Smooth muscle cell (in vitro differentiated cells): ENCODE results near the gene TRIM54. TPM values are rescaled to one million over a fixed set of nuclear protein-coding genes. Genes with fewer than 3 reads are reported as not detected.
"Not testable (repeated sequence)": the region's sequence is repeated elsewhere in the genome, so short reads cannot be mapped to it uniquely, and the experiment has no call there.

ENCODE experiments used
- DNase-seq: peaks from one replicate; lab custom pipeline; 2025; ENCODE audit not compliant: unreplicated experiment; lab: John Stamatoyannopoulos, UW
- H2AFZ ChIP-seq: fragments of 200-600 bp; sonication (generic); 2 replicates; pipeline ENCODE4 v1.6.0; 2016; ENCODE audit warnings: antibody characterized with exemption, low read depth, mild to moderate bottlenecking
- H3F3A ChIP-seq: fragments of 200-600 bp; sonication (generic); 2 replicates; pipeline ENCODE4 v1.6.0; 2017; ENCODE audit warnings: antibody characterized with exemption, low read depth
- H3K27ac ChIP-seq: fragments of 200-600 bp; sonication (generic); 2 replicates; pipeline ENCODE4 v1.5.1; 2016; ENCODE audit warnings: low read depth, mild to moderate bottlenecking
- H3K27me3 ChIP-seq: fragments of 200-600 bp; sonication (generic); 2 replicates; pipeline ENCODE4 v1.6.1; 2016; ENCODE audit warnings: low read depth, mild to moderate bottlenecking
- H3K36me3 ChIP-seq: fragments of 200-600 bp; sonication (generic); 2 replicates; pipeline ENCODE4 v1.5.1; 2016; ENCODE audit warnings: low read depth
- H3K4me1 ChIP-seq: fragments of 200-600 bp; sonication (generic); 2 replicates; pipeline ENCODE4 v1.5.1; 2016; ENCODE audit warnings: low read depth
- H3K4me2 ChIP-seq: fragments of 200-600 bp; sonication (generic); 2 replicates; pipeline ENCODE4 v1.6.0; 2016; ENCODE audit warnings: mild to moderate bottlenecking
- H3K4me3 ChIP-seq: fragments of 200-600 bp; sonication (generic); 2 replicates; pipeline ENCODE4 v1.5.1; 2016; ENCODE audit warnings: mild to moderate bottlenecking
- H3K79me2 ChIP-seq: fragments of 200-600 bp; sonication (generic); 2 replicates; pipeline ENCODE4 v1.6.0; 2016; ENCODE audit warnings: low read depth, mild to moderate bottlenecking
- H3K9ac ChIP-seq: fragments of 200-600 bp; sonication (generic); 2 replicates; pipeline ENCODE4 v1.6.0; 2016; ENCODE audit warnings: low read depth
- H3K9me3 ChIP-seq: fragments of 200-600 bp; sonication (generic); replicated peaks from 2 replicates; pipeline ENCODE4 v1.5.1; 2016; ENCODE audit warnings: low read depth
- H4K20me1 ChIP-seq: fragments of 200-600 bp; sonication (generic); 2 replicates; pipeline ENCODE4 v1.6.0; 2016; ENCODE audit warnings: low read depth
- WGBS: methylation state at CpG from one replicate; pipeline ENCODE4 v1.1.7; 2016; ENCODE audit warnings: low lambda C conversion rate; 5-methylcytosine and 5-hydroxymethylcytosine counted together
- polyA plus RNA-seq: library from polyadenylated mRNA; unstranded; fragments of >200 nt; fragmentation: Nextera tagmentation; extraction: Ambion mirVana; gene quantifications from 2 replicates; pipeline ENCODE4 v1.2.1, GENCODE V29; 2016
- total RNA-seq: library from RNA; depleted of rRNA; stranded (reverse); fragments of >200 nt; gene quantifications from 2 replicates; pipeline ENCODE4 v1.2.3, GENCODE V29; 2014
- TF ChIP-seq, protein P1 (sequence below): fragments of 200-600 bp; sonication (generic); IDR thresholded peaks from 2 replicates; pipeline ENCODE4 v1.5.1; 2017; ENCODE audit warnings: borderline replicate concordance, mild to moderate bottlenecking, antibody characterized with exemption; ENCODE audit not compliant: insufficient read depth, poor library complexity, severe bottlenecking

TRIM54 gene
- total and polyA plus RNA-seq, 2 experiments from 2014 or later = 0.22 TPM; not detected in 1

- Histone ChIP-seq H3K9me3 (no peaks in the 10 kb centered on the region), H3K27ac (no peak overlapping the region), H3K4me3 (no peak overlapping the region), H3K27me3 (peaks cover 92% of the 10 kb centered on the region), H3K79me2 (no peaks in the 10 kb centered on the region), H2AFZ (no peak overlapping the region), H4K20me1 (no peaks in the 10 kb centered on the region), H3K4me1 (peaks cover 18% of the 10 kb centered on the region), H3K36me3 (no peaks in the 10 kb centered on the region), H3K9ac (no peak overlapping the region), H3K4me2 (no peak overlapping the region), H3F3A (no peaks in the 10 kb centered on the region)
- DNase-seq = no peak
- TF ChIP-seq, protein P1, sequence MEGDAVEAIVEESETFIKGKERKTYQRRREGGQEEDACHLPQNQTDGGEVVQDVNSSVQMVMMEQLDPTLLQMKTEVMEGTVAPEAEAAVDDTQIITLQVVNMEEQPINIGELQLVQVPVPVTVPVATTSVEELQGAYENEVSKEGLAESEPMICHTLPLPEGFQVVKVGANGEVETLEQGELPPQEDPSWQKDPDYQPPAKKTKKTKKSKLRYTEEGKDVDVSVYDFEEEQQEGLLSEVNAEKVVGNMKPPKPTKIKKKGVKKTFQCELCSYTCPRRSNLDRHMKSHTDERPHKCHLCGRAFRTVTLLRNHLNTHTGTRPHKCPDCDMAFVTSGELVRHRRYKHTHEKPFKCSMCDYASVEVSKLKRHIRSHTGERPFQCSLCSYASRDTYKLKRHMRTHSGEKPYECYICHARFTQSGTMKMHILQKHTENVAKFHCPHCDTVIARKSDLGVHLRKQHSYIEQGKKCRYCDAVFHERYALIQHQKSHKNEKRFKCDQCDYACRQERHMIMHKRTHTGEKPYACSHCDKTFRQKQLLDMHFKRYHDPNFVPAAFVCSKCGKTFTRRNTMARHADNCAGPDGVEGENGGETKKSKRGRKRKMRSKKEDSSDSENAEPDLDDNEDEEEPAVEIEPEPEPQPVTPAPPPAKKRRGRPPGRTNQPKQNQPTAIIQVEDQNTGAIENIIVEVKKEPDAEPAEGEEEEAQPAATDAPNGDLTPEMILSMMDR = no peak
These were observed 16.7 kb upstream of the TRIM54 start for GRCh38 chr2:27265536-27265870.

- not testable (repeated sequence) for H3K4me2 ChIP-seq, H4K20me1 ChIP-seq, H3K9me3 ChIP-seq, H3K79me2 ChIP-seq, H3K4me3 ChIP-seq, H3K27ac ChIP-seq, DNase-seq, H3K9ac ChIP-seq, H3K36me3 ChIP-seq, H2AFZ ChIP-seq, H3K4me1 ChIP-seq, H3F3A ChIP-seq
- peaks cover 64% of the 10 kb centered on the region for H3K27me3 ChIP-seq
- 97% methylated on average over 13 of the region's 13 CpGs for WGBS
These were observed 13.9 kb upstream of the TRIM54 start for GRCh38 chr2:27268296-27268695.

DNA sequence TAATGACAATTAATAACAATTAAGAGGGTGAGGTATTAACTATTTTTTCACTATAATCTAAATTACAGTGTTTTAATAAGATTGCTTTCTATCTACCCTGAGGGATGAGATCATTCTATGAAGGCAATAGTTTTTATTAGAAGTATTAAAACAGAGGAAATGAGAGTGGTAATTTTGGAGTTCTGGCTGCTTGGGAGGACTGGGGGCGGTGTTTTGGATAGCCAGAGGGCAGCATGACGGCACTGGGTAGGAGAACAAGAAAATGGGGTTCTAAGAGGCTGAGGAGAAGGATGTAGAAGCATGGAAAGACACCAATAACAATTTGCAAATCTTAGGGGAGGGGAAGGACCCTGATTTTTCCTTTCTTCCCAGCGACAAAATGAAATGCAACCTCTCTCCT, 12.1 kb upstream of the TRIM54 start:
- no peak overlapping the region for H3K9ac ChIP-seq

DNA sequence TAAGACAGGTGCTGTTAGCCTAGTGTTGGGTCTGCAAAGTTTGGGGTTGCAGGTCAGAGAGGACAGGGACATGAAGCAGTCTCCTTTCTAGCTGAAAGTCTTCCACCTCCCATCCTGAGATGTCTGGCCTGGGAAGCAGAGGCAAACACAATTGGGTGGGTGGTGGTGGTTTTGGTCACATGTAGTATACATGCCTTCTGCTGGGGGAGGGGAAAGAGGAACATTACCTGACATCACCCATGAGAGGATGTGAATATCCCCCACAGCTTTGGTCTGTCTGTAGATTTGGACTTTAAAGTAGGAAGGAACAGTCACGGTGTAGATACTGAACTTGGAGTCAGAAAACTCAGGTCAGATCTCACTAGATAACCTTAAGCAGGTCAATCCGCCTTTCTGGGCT, 11.6 kb upstream of the TRIM54 start:
- Histone ChIP-seq H3K27me3 (peaks cover 45% of the 10 kb centered on the region), H3K4me2 (no peak overlapping the region), H3K9ac (no peak overlapping the region), H2AFZ (no peak overlapping the region), H3F3A (no peaks in the 10 kb centered on the region), H3K79me2 (no peaks in the 10 kb centered on the region), H3K27ac (no peak overlapping the region), H3K36me3 (no peaks in the 10 kb centered on the region), H3K4me3 (no peak overlapping the region), H4K20me1 (no peaks in the 10 kb centered on the region), H3K9me3 (no peaks in the 10 kb centered on the region), H3K4me1 (no peaks in the 10 kb centered on the region)
- WGBS = 83% methylated on average over 2 of the region's 2 CpGs
- no peak for DNase-seq
- TF ChIP-seq, protein P1 = no peak

More for the DNA sequence above, 12.1 kb upstream of the TRIM54 start:
- TF ChIP-seq, protein P1 = no peak
- Histone ChIP-seq H3K79me2 (no peaks in the 10 kb centered on the region), H3K27ac (no peak overlapping the region), H3F3A (no peaks in the 10 kb centered on the region), H3K27me3 (peaks cover 50% of the 10 kb centered on the region), H3K4me3 (no peak overlapping the region), H3K4me2 (no peak overlapping the region), H2AFZ (no peak overlapping the region), H4K20me1 (no peaks in the 10 kb centered on the region), H3K9me3 (no peaks in the 10 kb centered on the region), H3K4me1 (no peaks in the 10 kb centered on the region), H3K36me3 (no peaks in the 10 kb centered on the region)
- DNase-seq = no peak
- 81% methylated on average over 3 of the region's 3 CpGs for WGBS
